T47D (cell line): ENCODE measurements around the gene BROX.
"Not testable (repeated sequence)": the region's sequence is repeated elsewhere in the genome, so short reads cannot be mapped to it uniquely, and the experiment has no call there.

Experiments used
- DNase-seq, 2 experiments: peaks; one replicate each; pipeline versions ENCODE4 v3.0.0 to v3.0.0-alpha.2; 2011 to 2012; ENCODE audit warnings: low read depth in 1 of 2, low spot score in 1 of 2
- JUND ChIP-seq: IDR thresholded peaks from 2 replicates; pipeline ENCODE4 v1.6.1; 2012; ENCODE audit warnings: low read depth
- in situ Hi-C: cut with HindIII; loops from 2 replicates; pipeline ENCODE4 v1.10.0; 2016; ENCODE audit warnings: low sequenced_read_pairs, low pct_unique_long_range_greater_than_20kb

BROX gene

DNA sequence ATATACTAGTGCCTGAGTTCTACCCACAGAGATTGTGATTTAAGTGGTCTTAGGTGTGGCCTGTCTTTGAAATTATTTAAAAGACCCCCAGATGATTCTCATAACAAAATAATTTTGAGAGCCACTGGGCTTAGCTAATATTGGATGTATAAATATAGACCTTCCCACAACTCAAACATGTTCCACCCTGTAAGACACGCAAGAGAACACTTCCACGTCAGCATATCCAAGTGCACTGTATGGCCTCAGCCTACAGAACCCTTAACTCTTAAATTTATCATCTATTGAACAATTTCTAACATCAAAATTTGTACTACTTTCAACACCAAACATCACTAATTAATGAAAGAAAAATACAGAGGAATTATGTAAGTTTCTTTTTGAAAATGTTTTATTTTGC, 27.1 kb downstream of the BROX start:
- in situ Hi-C loops, result loop anchor here (25.0 kb wide), 1 partner anchor 348 kb away; no protein-coding TSS in a partner anchor
- DNase-seq, result no peak
- no peak for TF ChIP-seq JUND

- in situ Hi-C loops, result loop anchor here (25.0 kb wide), 1 partner anchor 347 kb away; no protein-coding TSS in a partner anchor
- no peak for TF ChIP-seq JUND
- no peak for DNase-seq
These were observed 27.6 kb downstream of the BROX start for GRCh38 chr1:222739929-222740328.

DNA sequence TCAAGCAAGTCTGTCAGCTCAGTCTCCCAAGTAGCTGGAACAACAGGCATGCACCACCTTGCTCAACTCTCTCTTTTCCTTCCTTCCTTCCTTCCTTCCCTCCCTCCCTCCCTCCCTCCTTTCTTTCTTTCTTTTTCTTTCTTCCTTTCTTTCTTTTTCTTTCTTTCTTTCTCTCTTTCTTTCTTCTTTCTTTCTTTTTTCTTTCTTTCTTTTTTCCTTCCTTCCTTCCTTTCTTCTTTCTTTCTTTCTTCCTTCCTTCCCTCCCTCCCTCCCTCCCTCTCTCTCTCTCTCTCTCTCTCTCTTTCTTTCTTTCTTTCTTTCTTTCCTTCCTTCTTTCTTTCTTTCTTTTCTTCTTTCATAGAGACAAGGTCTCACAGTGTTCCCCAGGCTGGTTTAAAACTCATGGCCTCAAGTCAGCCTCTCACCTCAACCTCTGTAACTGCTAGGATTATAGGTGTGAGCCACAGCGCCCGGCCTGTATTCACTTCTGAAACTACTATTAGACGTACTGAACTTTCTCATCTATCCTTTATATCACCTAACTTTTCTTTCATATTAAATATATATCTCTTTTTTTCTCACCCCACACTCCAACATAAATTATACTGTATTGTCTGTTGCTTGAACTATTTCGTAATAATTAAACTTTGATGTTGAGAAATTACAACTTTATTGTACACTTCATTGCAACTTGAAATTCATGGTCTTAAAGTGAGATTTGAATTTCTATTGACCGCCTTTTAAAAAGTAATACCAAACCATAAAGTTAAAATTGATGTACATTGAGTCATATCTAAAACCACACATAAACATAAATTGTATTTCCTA, 29.5 kb downstream of the BROX start:
- in situ Hi-C loops, result loop anchor here (25.0 kb wide), 1 partner anchor 345 kb away; no protein-coding TSS in a partner anchor
- not testable (repeated sequence) for DNase-seq

DNA sequence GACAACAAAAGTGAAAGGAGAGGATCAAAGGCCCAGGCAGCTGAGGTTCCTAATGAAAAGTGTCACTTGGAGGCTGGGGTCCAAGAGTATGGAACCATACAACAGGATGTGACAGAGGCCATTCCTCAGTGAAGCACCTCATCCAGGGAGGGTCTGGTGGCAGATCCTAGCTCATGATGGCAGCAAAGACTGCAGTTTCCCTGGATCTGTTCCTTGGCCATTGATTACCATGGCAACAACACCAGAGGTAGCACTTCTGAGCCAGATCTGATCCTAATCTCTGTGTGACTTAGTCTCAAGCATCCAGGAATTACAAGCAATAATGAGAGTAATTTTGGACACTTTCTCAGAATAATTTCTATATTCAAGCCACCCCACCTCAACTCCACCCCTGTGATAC, 37.6 kb downstream of the BROX start:
- peak in 1 of 2 experiments; percentile 22 for DNase-seq
- in situ Hi-C loops, result loop anchor here (25.0 kb wide), 1 partner anchor 337 kb away; no protein-coding TSS in a partner anchor
- no peak for TF ChIP-seq JUND

- in situ Hi-C loops, result no loop called here
- no peak for TF ChIP-seq JUND
- DNase-seq, result no peak
These were observed 38.3 kb downstream of the BROX start for GRCh38 chr1:222750651-222751050.

GRCh38 chr1:222751255-222751654, 38.9 kb downstream of the BROX start:
- DNase-seq, result no peak
- no peak for TF ChIP-seq JUND
- in situ Hi-C loops, result no loop called here

GRCh38 chr1:222754366-222755139, 42.2 kb downstream of the BROX start:
- DNase-seq, result no peak
- no peak for TF ChIP-seq JUND

GRCh38 chr1:222757646-222758268, 45.4 kb downstream of the BROX start:
- no peak for DNase-seq
- in situ Hi-C loops, result no loop called here
- TF ChIP-seq JUND, result no peak

More at GRCh38 chr1:222754366-222755139, 42.2 kb downstream of the BROX start:
- in situ Hi-C loops, result no loop called here

- in situ Hi-C loops, result no loop called here
- no peak for TF ChIP-seq JUND
- no peak for DNase-seq
These were observed 47.2 kb downstream of the BROX start for GRCh38 chr1:222759451-222760035.

- no peak for TF ChIP-seq JUND
- DNase-seq, result no peak
- in situ Hi-C loops, result no loop called here
These were observed 48.7 kb downstream of the BROX start for GRCh38 chr1:222761083-222761482.

- DNase-seq, in situ Hi-C loops: not testable (repeated sequence)
These were observed 49.8 kb downstream of the BROX start for GRCh38 chr1:222762178-222762577.

DNA sequence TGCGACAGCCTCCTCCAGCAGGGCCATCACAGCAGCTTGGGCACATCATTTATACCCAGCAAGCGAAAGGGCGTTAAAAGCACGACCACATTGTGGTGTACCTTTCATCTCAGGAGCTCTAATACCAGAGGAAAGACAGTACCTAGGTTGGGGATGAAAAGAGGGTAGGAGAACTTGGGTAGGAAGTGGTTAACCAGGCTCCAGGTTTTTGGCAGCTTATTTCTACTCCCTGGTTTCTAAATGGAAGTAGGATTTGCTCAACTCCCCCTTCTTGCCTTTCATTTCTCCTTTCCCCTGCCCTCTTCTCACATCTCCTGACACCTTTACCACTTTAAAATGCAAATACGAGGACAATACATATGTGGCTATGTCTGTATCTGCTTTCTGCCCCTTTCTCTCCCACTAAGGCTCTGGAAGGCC, 54.8 kb downstream of the BROX start:
- DNase-seq, result no peak
- no peak for TF ChIP-seq JUND
- in situ Hi-C loops, result no loop called here
